SK-MEL-5 (cell line): ENCODE results near the gene CTBP2. TPM values are rescaled to one million over a fixed set of nuclear protein-coding genes. Genes with fewer than 3 reads are reported as not detected.
"Not testable (repeated sequence)": the region's sequence is repeated elsewhere in the genome, so short reads cannot be mapped to it uniquely, and the experiment has no call there.

Experiments
- DNase-seq: peaks from one replicate; pipeline ENCODE4 v3.0.0-alpha.2; 2016; ENCODE audit warnings: low read depth, low spot score
- in situ Hi-C: cut with HindIII; loops from 2 replicates; pipeline ENCODE4 v1.10.0; 2016; ENCODE audit warnings: low sequenced_read_pairs, high pct_unique_total_duplicates, low pct_unique_long_range_greater_than_20kb
- total RNA-seq: library from RNA; depleted of rRNA; stranded (reverse); fragments of >200 nt; shearing (Covaris generic); gene quantifications from 2 replicates; pipeline ENCODE4 v1.2.3, GENCODE V29; 2014

The CTBP2 gene
- total RNA-seq, 1 experiment from 2014 or later, result 38.1 TPM

DNA sequence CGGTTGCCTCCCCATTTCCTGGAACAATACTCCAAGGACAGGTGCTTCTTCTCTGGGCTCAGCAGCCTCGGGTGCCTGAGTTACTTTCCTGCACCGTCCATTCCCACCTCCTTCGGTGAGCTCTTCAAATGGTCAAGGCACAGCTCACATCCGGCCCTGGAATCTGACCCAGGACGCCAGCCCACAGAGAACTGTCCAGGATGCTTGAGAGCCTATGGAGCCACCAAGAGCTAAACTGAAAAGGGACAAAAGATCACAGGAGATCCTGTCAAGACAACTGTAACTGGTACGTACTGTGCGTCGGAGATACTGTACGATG, 72.5 kb downstream of the CTBP2 start:
- DNase-seq, result no peak
- in situ Hi-C loops, result no loop called here

DNA sequence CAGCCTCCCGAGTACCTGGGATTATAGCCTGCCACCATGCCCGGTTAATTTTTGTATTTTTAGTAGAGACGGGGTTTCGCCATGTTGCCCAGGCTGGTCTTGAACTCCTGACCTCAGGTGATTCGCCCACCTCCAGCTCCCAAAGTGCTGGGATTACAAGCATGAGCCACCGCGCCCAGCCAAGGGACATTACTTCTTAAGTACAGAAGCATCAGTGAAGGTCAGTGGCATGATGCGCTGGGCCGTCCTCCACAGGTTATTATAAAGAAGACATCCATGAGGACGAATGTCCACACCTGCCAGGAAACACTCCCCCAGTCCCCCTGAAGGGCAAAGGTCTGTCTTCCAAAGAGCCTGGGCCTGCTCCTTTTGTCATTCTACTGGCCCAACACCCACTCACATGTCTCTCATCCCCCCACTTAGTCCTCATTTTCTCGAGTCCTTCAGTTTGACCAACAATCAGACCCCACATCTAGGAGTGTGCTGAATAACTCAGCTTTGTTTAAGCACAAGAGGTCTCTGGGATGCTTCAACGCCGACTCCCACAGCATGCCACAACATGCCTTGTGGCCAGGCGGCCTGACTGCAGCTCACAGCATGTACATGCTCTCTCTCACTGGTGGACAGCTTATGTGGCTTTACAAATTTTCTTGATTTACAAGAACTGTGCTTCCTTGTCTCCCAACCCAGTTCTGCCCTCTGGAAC, 73.0 kb downstream of the CTBP2 start:
- in situ Hi-C loops, result no loop called here
- DNase-seq, result no peak

DNA sequence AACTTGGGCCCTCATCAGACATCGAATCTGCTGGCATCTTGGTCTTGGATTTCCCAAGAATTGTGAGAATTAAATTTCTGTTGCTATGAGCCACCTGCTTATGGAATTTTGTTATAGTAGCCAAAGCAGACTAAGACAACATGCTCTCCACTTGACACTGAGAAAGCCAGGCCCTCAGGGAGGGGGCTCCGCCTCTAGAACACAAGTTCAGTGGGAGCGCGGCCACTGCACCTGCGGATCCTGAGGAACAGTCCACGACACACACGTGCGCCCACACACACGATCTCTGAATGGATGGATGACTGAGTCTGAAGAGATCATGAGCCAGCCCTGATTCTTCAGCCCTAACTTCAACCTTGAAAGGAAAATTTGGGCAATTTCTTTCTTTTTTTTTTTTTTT, 73.7 kb downstream of the CTBP2 start:
- in situ Hi-C loops, result no loop called here
- DNase-seq, result no peak

DNA sequence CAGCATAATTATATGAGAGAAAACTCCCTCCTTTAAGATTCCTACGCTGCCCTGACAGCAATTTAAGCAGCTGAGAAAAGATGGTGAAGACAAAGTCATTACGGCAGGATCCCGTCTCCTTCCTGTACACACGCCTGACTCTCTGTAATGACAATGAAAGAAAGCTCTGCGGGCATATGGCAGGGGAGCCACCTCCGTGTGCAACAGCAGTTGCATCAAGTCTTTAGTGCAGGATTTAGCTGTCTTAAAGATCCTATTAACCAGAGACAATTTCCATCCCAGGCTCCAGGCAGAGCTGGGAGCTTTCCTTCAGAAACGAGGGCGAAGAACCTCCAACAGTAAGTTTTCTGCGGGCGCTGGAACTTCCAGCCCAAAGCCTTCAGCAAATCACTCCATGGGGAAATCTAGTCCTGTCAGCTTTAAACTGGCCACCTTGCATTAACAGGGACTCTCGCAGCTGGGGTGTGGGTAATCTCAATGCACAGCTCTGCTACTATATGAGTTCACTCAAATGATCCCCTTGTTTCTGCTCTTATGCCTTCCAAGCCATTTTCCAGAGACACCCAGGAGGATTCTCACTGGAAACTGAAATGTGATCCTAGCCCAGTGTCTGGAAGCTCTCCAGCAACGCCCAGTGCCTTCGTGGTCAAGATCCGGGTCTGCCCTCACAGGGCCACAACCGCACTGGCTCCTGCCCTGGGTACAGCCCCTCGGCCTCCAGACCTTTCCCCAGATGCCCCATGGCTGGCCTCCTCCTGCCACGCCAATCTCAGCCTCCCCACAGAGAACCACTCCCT, 74.9 kb downstream of the CTBP2 start:
- DNase-seq, result no peak
- in situ Hi-C loops, result no loop called here

DNA sequence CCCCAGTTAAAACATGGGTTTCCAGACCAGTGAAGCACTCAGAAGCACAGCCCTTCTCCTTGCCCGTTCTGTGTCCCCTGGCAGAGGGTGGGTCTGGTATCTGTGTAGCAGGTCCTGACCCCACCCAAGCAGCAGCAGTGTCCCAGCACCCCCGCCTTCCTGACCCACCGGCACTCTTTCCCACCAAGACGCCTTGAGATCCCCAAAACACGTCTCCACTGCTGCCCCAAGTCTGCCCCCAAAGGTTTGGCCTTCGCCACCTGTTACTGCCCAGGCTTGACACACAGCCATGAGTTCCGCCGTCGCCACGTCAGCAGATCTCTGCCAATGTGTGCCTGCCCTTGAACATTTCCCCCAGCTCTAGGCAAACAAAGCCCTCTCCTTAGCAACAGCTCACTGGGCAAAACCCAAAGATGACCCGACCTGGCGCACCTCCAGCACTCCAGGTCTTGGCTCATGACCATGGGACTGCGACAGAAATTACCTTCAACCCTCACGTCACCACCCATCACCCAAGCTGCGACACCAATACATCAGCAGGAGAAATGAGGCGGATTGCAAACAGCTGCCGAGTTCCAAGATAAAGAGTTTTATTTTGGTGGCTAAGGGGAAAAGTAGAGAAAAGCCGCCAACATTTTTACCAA, 75.6 kb downstream of the CTBP2 start:
- in situ Hi-C loops, result no loop called here
- DNase-seq, result no peak

DNA sequence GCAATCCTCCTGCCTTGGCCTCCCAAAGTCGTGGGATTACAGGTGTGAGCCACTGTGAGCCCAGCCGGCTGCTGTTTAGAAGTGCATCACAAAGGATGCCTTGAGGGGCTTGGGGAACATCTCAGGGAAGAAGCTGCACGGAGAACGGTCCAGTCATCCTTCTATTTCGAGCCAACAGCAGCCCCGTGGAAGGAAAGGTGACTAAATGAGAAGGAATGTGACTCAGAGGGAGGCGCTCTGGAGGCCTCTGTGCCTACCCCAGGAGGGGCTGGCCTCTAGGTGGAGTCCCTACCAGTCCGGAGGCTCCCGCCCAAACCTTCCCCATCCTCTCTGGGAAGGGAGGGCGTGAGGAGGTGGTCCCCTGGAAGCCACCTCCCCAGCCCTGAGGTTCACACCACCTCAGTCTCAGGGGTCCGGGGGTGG, 76.2 kb downstream of the CTBP2 start:
- in situ Hi-C loops, result no loop called here

DNA sequence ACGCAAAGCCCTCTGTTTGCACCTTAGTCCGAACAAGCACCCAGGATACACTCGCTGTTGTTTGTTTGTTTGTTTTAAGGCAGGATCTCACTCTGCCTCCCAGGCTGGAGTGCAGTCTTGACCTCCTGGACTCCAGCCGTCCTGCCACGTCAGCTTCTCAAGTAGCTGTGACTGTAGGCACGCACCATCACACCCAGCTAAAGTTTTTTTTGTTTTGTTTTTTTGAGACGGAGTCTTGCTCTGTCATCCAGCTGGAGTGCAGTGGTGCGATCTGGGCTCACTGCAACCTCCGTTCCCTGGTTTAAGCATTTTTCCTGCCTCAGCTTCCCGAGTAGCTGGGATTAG, 76.8 kb downstream of the CTBP2 start:
- DNase-seq, result no peak
- in situ Hi-C loops, result no loop called here

More for the DNA sequence above, 76.2 kb downstream of the CTBP2 start:
- no peak for DNase-seq

DNA sequence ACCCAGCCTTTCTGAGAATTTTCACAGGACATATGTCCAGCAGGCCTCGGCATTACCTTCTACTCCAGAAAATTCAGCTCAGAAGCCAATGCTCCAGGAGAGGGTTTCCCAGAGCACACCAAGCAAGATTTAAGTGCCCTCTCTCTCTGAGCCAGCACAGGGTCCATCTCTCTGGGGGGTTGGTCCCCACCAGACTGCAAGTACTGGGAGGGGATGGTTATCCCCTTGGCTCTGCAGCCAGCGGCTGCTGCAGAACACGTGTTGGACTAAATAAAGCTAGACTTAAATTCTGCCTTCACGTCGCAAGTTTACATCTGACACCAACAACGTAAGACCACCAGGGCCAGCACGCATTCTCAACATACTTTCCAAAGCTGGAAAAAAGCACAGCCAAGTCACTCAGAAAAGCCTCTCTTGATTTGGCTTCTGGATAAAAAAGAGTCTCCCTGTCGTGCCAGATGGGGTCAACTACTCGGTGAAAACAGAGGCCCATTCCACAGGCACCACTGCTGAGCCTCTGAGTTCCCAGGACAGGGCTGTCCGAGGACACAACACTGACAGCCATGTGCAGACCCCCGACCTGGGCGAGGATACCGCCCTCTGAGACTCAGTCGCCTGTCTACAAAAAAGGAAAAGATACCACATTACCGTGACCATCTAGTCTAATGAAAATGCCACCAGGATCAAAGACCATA, 77.3 kb downstream of the CTBP2 start:
- DNase-seq, result no peak
- in situ Hi-C loops, result no loop called here

DNA sequence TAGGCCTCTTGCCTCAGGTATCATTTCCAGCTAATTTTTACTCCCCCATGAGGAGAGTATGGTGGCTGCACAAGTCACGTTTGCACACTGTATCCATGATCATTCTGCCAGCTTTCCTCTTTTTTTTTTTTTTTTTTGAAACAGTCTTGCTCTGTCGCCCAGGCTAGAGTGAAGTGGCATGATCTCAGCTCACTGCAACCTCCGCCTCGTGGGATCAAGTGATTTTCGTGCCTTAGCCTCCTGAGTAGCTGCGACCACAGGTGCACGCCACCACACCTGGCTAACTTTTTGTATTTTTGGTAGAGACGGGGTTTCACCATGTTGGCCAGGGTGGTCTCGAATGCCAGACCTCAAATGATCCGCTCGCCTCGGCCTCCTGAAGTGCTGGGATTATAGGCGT, 77.9 kb downstream of the CTBP2 start:
- in situ Hi-C loops, DNase-seq: not testable (repeated sequence)

DNA sequence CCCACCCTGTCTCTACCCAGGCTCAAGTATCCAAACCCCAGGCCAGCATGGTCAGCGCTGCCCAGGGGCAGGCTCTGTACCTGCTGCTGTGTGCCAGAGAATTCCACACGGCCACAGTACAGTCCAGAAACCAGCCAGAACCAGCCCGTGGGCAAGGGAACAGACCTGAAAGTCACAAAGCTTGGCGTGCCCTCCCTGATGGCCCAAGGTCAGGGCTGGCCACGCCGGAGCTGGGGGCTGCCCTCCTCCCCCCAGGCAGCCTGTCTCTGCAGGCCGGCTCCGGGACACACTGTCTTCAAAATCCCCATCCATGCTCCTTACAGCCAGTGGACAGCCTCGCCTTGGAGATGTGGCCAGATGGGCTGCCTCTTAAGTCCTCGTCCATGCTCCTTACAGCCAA, 78.4 kb downstream of the CTBP2 start:
- DNase-seq, result no peak
- in situ Hi-C loops, result no loop called here

DNA sequence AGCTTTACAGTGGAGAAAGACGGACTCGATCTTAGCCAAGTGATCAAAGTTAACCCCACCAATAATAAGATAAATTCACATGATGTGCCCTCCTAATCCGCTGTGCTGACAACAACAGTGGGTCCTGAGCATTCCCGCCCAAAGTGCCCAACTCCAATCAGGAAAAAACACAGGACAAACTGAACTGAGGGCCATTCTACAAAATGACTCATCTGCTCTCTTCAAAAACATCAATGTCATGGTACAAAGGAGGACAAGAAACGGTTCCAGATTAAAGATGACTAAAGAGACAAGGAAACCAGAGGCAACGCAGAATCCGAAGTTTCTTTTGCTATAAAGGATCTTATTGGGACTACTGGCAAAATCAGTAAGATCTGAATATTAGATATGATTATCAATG, 79.4 kb downstream of the CTBP2 start:
- no peak for DNase-seq
- in situ Hi-C loops, result no loop called here

DNA sequence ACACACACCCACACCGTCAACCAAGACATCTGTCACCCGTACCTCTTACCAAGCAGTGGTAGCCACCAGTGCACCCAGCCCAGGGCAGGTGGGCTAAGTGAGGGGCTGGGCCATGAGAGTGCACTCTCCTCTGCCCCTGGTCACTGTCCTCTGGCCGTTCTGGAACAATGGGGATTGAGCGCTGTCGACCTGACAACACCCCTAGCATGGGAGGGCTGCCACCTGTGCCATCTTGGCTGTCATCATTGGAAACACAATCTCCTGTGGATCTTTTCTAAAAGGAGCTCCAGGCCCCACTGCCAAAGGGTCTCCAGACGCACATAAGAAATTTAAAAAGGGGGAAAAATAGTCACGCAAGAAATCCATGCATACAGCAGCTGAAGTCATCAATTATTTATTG, 80.1 kb downstream of the CTBP2 start:
- in situ Hi-C loops, result no loop called here

DNA sequence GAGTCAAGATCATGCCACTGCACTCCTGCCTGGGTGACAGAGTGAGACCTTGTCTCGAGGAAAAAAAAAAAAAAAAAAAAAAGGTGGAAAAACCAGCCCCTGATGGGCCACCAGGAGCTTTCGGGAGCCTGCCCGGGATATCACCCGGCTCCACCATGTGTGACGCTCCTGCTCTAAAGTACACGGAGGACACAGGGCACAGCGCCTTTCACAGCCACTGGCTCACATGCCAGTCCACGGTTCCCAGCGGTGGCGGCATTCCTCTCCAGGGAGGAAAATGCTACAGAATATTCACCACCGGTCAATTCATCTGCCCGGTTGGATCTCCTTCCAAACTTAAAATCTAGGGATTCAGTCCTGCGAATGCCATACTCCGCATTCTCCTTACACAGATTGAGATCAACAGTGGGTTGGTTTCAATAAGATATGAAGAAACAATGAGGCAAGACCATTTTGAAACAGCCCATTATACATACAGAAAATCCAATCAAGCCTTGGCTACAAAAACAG, 81.2 kb downstream of the CTBP2 start:
- in situ Hi-C loops, result no loop called here
- no peak for DNase-seq

More for the DNA sequence above, 80.1 kb downstream of the CTBP2 start:
- DNase-seq, result no peak

DNA sequence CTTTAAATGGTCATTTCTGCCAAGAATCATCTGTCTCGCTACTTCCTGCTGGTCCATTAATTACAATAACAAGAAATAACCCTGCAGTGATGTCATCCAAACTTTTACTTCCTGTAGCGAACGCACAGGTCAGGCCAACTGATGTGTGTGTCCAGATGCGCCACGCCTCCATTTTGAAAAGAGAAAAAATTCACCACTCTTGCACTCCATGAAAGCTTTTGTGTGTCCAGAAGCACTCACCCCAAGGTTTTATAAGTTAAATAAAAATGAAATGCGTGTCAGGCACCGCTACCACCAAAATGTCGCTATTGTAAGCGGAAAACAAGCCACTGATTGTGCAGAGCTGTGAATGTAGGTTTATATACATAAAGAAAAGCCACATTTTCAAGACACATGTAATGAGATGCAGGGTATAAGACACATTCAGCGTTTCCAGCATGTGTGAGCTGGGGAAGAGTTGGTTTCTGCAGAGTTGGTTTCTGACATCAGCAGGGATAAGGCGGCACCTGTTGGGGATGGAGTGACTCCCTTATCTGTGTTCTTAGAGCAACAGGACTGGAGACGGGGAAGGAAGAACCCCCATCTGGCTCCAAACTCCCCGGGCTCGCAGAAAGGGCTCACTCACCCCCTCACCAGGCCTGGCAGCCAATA, 83.3 kb downstream of the CTBP2 start:
- in situ Hi-C loops, result no loop called here
- peak; percentile 17 for DNase-seq

DNA sequence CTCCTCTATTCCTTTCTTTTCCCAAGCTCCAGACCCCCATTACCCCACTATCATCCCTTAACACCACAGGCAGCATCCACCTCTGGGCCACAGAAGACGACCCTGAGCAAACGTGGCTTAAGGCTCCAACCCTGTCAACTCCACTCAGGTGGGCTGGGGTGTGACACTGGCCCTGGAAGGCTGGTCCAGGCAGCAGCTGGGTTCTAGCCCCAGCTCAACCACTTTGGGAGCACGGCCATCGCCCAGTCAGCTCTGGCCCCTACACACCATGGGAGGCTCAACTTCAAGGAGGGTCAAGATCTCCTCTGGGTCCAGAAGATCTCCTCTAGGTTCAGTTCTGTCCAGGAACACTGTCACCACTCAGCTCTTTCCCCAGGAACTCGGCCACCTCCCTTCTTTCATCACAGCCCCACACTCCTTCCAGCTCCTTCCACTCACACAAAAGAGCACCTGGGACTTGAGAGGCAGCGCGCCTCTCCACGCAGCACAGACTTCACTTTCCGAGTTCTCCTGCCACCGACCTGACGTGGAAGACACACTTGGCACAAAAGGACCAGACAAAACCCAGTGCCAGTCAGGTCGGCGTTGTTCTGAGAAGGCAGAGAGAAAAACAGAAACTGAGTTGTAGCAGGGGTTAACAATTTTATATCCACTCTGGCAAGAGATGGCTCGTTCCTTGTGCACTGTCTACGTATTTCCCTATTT, 84.1 kb downstream of the CTBP2 start:
- in situ Hi-C loops, result no loop called here
- DNase-seq, result no peak

DNA sequence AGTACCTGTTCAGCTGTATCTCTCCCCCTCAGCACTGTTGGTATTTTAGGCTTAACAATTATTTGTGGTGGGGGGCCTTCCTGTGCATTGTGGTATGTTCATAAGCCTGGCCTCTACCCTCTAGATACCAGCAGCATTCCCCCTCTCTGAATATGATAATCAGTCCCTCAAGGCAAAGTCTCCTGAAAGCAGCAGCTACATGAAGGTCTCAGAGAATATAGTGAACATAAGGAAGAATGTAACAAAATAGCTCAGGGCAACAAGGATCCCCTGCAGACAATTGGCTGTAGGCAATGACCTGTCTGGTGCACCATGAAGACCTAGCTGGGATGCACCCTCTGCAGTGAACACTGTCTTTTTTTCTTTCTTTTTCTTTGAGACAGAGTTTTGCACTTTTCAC, 86.4 kb downstream of the CTBP2 start:
- no peak for DNase-seq
- in situ Hi-C loops, result no loop called here

DNA sequence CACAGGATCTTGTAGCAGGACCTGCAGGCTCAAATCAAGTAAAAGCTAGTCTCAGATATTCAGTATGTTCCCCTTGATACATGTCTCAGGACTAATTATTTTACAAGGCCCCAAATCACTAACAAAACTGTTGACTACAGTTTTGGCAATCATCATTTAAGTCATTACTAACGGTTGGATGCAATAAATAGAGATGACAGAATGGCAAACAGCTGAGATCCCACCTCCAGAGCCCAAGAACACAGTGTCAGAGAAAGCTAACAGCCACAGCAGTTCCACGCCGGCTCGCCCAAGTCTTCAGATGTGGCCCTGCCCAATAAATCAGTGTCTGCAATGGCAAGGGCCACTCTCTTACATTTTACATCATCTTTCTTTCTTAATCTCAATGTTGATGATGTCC, 87.6 kb downstream of the CTBP2 start:
- DNase-seq, result no peak
- in situ Hi-C loops, result no loop called here
